ENCODE data around the gene LAMP1. TPM values are rescaled to one million over a fixed set of nuclear protein-coding genes. Genes with fewer than 3 reads are reported as not detected.

Gene LAMP1
- total RNA-seq, 1 donor: 216 TPM

GRCh38 chr13:113333076-113333475, 36.0 kb downstream of the LAMP1 start:
- no peak for DNase-seq (ENCODE audit: insufficient read length, low spot score, missing footprints)

GRCh38 chr13:113337556-113337955, 40.5 kb downstream of the LAMP1 start:
- peak; percentile 10 for DNase-seq (ENCODE audit: insufficient read length, low spot score, missing footprints)
- TF ChIP-seq CTCF (IDR thresholded peaks at IDR 0.05; ENCODE audit: extremely low read depth, low read depth, low read length): no peak

More at GRCh38 chr13:113333076-113333475, 36.0 kb downstream of the LAMP1 start:
- Histone ChIP-seq H3K4me1 (ENCODE audit: insufficient read depth, low read length) (no peaks in the 10 kb centered on the region), H4K20me1 (ENCODE audit: insufficient read depth, low read length) (no peaks in the 10 kb centered on the region), H3K4me3 (ENCODE audit: insufficient read depth, low read length) (no peak overlapping the region), H3K4me2 (ENCODE audit: insufficient read depth, low read length) (no peak overlapping the region), H3K79me2 (ENCODE audit: insufficient read depth, low read length) (no peaks in the 10 kb centered on the region), H3K27me3 (ENCODE audit: insufficient read depth, low read length) (no peaks in the 10 kb centered on the region), H3K9me3 (ENCODE audit: low read depth, low read length) (no peaks in the 10 kb centered on the region), H2AFZ (ENCODE audit: low read length) (no peak overlapping the region), H3K27ac (ENCODE audit: low read depth, low read length) (no peak overlapping the region), H3K36me3 (ENCODE audit: insufficient read depth, low read length) (no peaks in the 10 kb centered on the region)
- TF ChIP-seq CTCF (IDR thresholded peaks at IDR 0.05; ENCODE audit: extremely low read depth, low read depth, low read length): no peak

GRCh38 chr13:113337976-113338375, 40.9 kb downstream of the LAMP1 start:
- no peaks in the 10 kb centered on the region for H3K27me3 ChIP-seq (ENCODE audit: insufficient read depth, low read length)
- no peak overlapping the region for H2AFZ ChIP-seq (ENCODE audit: low read length)

More at GRCh38 chr13:113337556-113337955, 40.5 kb downstream of the LAMP1 start:
- no peaks in the 10 kb centered on the region for H3K36me3 ChIP-seq (ENCODE audit: insufficient read depth, low read length)
- no peaks in the 10 kb centered on the region for H3K9me3 ChIP-seq (ENCODE audit: low read depth, low read length)
- no peaks in the 10 kb centered on the region for H3K79me2 ChIP-seq (ENCODE audit: insufficient read depth, low read length)
- no peaks in the 10 kb centered on the region for H3K4me1 ChIP-seq (ENCODE audit: insufficient read depth, low read length)
- no peaks in the 10 kb centered on the region for H3K27me3 ChIP-seq (ENCODE audit: insufficient read depth, low read length)
- H3K4me2 ChIP-seq (ENCODE audit: insufficient read depth, low read length): no peak overlapping the region
- no peaks in the 10 kb centered on the region for H4K20me1 ChIP-seq (ENCODE audit: insufficient read depth, low read length)
- no peak overlapping the region for H3K27ac ChIP-seq (ENCODE audit: low read depth, low read length)
- H3K4me3 ChIP-seq (ENCODE audit: insufficient read depth, low read length): no peak overlapping the region
- no peak overlapping the region for H2AFZ ChIP-seq (ENCODE audit: low read length)

GRCh38 chr13:113338451-113338850, 41.4 kb downstream of the LAMP1 start:
- Histone ChIP-seq H3K27ac (ENCODE audit: low read depth, low read length) (no peak overlapping the region), H4K20me1 (ENCODE audit: insufficient read depth, low read length) (no peaks in the 10 kb centered on the region), H2AFZ (ENCODE audit: low read length) (no peak overlapping the region), H3K79me2 (ENCODE audit: insufficient read depth, low read length) (no peaks in the 10 kb centered on the region), H3K36me3 (ENCODE audit: insufficient read depth, low read length) (no peaks in the 10 kb centered on the region), H3K4me3 (ENCODE audit: insufficient read depth, low read length) (no peak overlapping the region), H3K27me3 (ENCODE audit: insufficient read depth, low read length) (no peaks in the 10 kb centered on the region), H3K9me3 (ENCODE audit: low read depth, low read length) (no peaks in the 10 kb centered on the region), H3K4me1 (ENCODE audit: insufficient read depth, low read length) (no peaks in the 10 kb centered on the region), H3K4me2 (ENCODE audit: insufficient read depth, low read length) (no peak overlapping the region)
- TF ChIP-seq CTCF (IDR thresholded peaks at IDR 0.05; ENCODE audit: extremely low read depth, low read depth, low read length): no peak
- DNase-seq (ENCODE audit: insufficient read length, low spot score, missing footprints): peak; percentile 71

More at GRCh38 chr13:113337976-113338375, 40.9 kb downstream of the LAMP1 start:
- H3K4me1 ChIP-seq (ENCODE audit: insufficient read depth, low read length): no peaks in the 10 kb centered on the region
- H3K4me3 ChIP-seq (ENCODE audit: insufficient read depth, low read length): no peak overlapping the region
- H3K27ac ChIP-seq (ENCODE audit: low read depth, low read length): no peak overlapping the region
- no peaks in the 10 kb centered on the region for H3K79me2 ChIP-seq (ENCODE audit: insufficient read depth, low read length)
- H4K20me1 ChIP-seq (ENCODE audit: insufficient read depth, low read length): no peaks in the 10 kb centered on the region
- no peak for TF ChIP-seq CTCF (IDR thresholded peaks at IDR 0.05; ENCODE audit: extremely low read depth, low read depth, low read length)
- no peaks in the 10 kb centered on the region for H3K9me3 ChIP-seq (ENCODE audit: low read depth, low read length)
- H3K4me2 ChIP-seq (ENCODE audit: insufficient read depth, low read length): no peak overlapping the region
- DNase-seq (ENCODE audit: insufficient read length, low spot score, missing footprints): peak; percentile 15
- no peaks in the 10 kb centered on the region for H3K36me3 ChIP-seq (ENCODE audit: insufficient read depth, low read length)

All from osteoblast (primary cell).